Measurements from ENCODE around the gene DISC1. TPM values are rescaled to one million over a fixed set of nuclear protein-coding genes. Genes with fewer than 3 reads are reported as not detected.

The DISC1 gene
- total and polyA plus RNA-seq, 2 experiments from 2014 or later = 2.1 to 6.5 TPM

GRCh38 chr1:232018231-232019025, 391.8 kb downstream of the DISC1 start:
- Mint-ChIP-seq H3K9me3 (no peaks in the 10 kb centered on the region), H3K4me1 (peaks cover 33% of the 10 kb centered on the region), H3K4me3 (no peak overlapping the region), H3K27me3 (ENCODE audit: insufficient read depth, low read depth, poor library complexity) (peaks cover 2% of the 10 kb centered on the region), H3K36me3 (ENCODE audit: low read depth) (no peaks in the 10 kb centered on the region), H3K27ac (no peak overlapping the region)
- Histone ChIP-seq H3K27me3 (ENCODE audit: insufficient read depth) (no peaks in the 10 kb centered on the region), H3K4me1 (ENCODE audit: insufficient read depth) (peaks cover 30% of the 10 kb centered on the region), H3K4me3 (no peak overlapping the region), H4K20me1 (replicated peaks; ENCODE audit: insufficient read depth) (no peaks in the 10 kb centered on the region), H3K36me3 (ENCODE audit: insufficient read depth) (no peaks in the 10 kb centered on the region), H3K9me2 (ENCODE audit: insufficient read depth) (no peaks in the 10 kb centered on the region), H3K4me2 (no peak overlapping the region), H3F3A (replicated peaks; ENCODE audit: low read depth) (no peaks in the 10 kb centered on the region), H3K79me2 (replicated peaks; ENCODE audit: insufficient read depth) (no peaks in the 10 kb centered on the region), H2AFZ (no peak overlapping the region), H3K27ac (ENCODE audit: low read depth) (no peak overlapping the region)
- ATAC-seq = no peak
- DNase-seq (ENCODE audit: low spot score) = no peak
- no peak for TF ChIP-seq ZNF114 (CRISPR knock-in tag; IDR thresholded peaks at IDR 0.05)
- TF ChIP-seq ZNF462 (CRISPR knock-in tag; IDR thresholded peaks at IDR 0.05) = no peak
- no peak for TF ChIP-seq EZH2 (IDR thresholded peaks at IDR 0.05; ENCODE audit: low read depth, unreplicated experiment)
- TF ChIP-seq STAT1 (IDR thresholded peaks at IDR 0.05; ENCODE audit: unreplicated experiment) = no peak
- TF ChIP-seq NANOG (IDR thresholded peaks at IDR 0.05; ENCODE audit: borderline replicate concordance) = no peak
- TF ChIP-seq JUNB (IDR thresholded peaks at IDR 0.05; ENCODE audit: unreplicated experiment) = no peak
- TF ChIP-seq REST (IDR thresholded peaks at IDR 0.05; ENCODE audit: unreplicated experiment) = no peak
- no peak for TF ChIP-seq CTCF (conservative IDR thresholded peaks at IDR 0.05; ENCODE audit: low read depth in 2 of 2)
- TF ChIP-seq CREB1 (CRISPR knock-in tag; IDR thresholded peaks at IDR 0.05; ENCODE audit: low read depth) = no peak
- no peak for TF ChIP-seq ETS1 (IDR thresholded peaks at IDR 0.05)
- no peak for TF ChIP-seq EZH2phosphoT487 (IDR thresholded peaks at IDR 0.05; ENCODE audit: unreplicated experiment)
- TF ChIP-seq POLR2AphosphoS5 (IDR thresholded peaks at IDR 0.05; ENCODE audit: low read depth) = no peak
